Glutamatergic neuron (in vitro differentiated cells): ENCODE data around the gene SLC39A8. TPM values are rescaled to one million over a fixed set of nuclear protein-coding genes. Genes with fewer than 3 reads are reported as not detected.
A peak's percentile ranks its signal among the peaks of the same experiment; 100 is the strongest.
"Not testable (repeated sequence)": the region's sequence is repeated elsewhere in the genome, so short reads cannot be mapped to it uniquely, and the experiment has no call there.

Source experiments
- DNase-seq: peaks from one replicate; pipeline ENCODE4 v3.0.0; 2022
- H3K27ac Mint-ChIP-seq: one replicate; pipeline ENCODE4 v1.8.0; 2020; ENCODE audit warnings: mild to moderate bottlenecking, mixed read lengths, inconsistent platforms; ENCODE audit not compliant: unreplicated experiment
- H3K27me3 Mint-ChIP-seq: one replicate; pipeline ENCODE4 v1.8.0; 2020; ENCODE audit warnings: mild to moderate bottlenecking, moderate library complexity, mixed read lengths, inconsistent platforms; ENCODE audit not compliant: unreplicated experiment
- H3K36me3 Mint-ChIP-seq: one replicate; pipeline ENCODE4 v1.8.0; 2020; ENCODE audit warnings: mild to moderate bottlenecking, mixed read lengths, inconsistent platforms; ENCODE audit not compliant: unreplicated experiment
- H3K4me1 Mint-ChIP-seq: one replicate; pipeline ENCODE4 v1.8.0; 2020; ENCODE audit warnings: mild to moderate bottlenecking, low read depth, mixed read lengths, inconsistent platforms; ENCODE audit not compliant: unreplicated experiment
- H3K4me3 Mint-ChIP-seq: one replicate; pipeline ENCODE4 v1.8.0; 2020; ENCODE audit warnings: mild to moderate bottlenecking, mixed read lengths, inconsistent platforms; ENCODE audit not compliant: unreplicated experiment
- H3K9me3 Mint-ChIP-seq: one replicate; pipeline ENCODE4 v1.8.0; 2020; ENCODE audit warnings: mild to moderate bottlenecking, moderate library complexity, mixed read lengths, inconsistent platforms; ENCODE audit not compliant: unreplicated experiment
- total RNA-seq: library from RNA; stranded (reverse); fragmentation: NEBNext Ultra II Directional; extraction: Animal tissue kit (Norgen Biotek cat#: 25700); gene quantifications from one replicate; pipeline ENCODE4 v1.2.1, GENCODE V29; 2021; ENCODE audit not compliant: unreplicated experiment
- TF ChIP-seq, protein P1 (sequence below): fragments of 200-600 bp; sonication (generic); IDR thresholded peaks from one replicate; pipeline ENCODE4 v1.5.0; 2021; ENCODE audit not compliant: partially characterized antibody, unreplicated experiment

The SLC39A8 gene
- total RNA-seq, 1 donor from 2014 or later: 0.83 TPM

- DNase-seq: no peak
- TF ChIP-seq, protein P1, sequence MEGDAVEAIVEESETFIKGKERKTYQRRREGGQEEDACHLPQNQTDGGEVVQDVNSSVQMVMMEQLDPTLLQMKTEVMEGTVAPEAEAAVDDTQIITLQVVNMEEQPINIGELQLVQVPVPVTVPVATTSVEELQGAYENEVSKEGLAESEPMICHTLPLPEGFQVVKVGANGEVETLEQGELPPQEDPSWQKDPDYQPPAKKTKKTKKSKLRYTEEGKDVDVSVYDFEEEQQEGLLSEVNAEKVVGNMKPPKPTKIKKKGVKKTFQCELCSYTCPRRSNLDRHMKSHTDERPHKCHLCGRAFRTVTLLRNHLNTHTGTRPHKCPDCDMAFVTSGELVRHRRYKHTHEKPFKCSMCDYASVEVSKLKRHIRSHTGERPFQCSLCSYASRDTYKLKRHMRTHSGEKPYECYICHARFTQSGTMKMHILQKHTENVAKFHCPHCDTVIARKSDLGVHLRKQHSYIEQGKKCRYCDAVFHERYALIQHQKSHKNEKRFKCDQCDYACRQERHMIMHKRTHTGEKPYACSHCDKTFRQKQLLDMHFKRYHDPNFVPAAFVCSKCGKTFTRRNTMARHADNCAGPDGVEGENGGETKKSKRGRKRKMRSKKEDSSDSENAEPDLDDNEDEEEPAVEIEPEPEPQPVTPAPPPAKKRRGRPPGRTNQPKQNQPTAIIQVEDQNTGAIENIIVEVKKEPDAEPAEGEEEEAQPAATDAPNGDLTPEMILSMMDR: no peak
- H3K27ac Mint-ChIP-seq: no peak overlapping the region
- H3K4me3 Mint-ChIP-seq: no peak overlapping the region
- H3K36me3 Mint-ChIP-seq: no peaks in the 10 kb centered on the region
- no peaks in the 10 kb centered on the region for H3K4me1 Mint-ChIP-seq
- H3K27me3 Mint-ChIP-seq: no peaks in the 10 kb centered on the region
- no peaks in the 10 kb centered on the region for H3K9me3 Mint-ChIP-seq
Observed at GRCh38 chr4:102281171-102281839, 64.0 kb downstream of the SLC39A8 start.

GRCh38 chr4:102273317-102273716 is 72.0 kb downstream of the SLC39A8 start:
- H3K4me1 Mint-ChIP-seq, H3K9me3 Mint-ChIP-seq, H3K36me3 Mint-ChIP-seq, H3K27me3 Mint-ChIP-seq, H3K4me3 Mint-ChIP-seq, H3K27ac Mint-ChIP-seq, DNase-seq: not testable (repeated sequence)

DNA sequence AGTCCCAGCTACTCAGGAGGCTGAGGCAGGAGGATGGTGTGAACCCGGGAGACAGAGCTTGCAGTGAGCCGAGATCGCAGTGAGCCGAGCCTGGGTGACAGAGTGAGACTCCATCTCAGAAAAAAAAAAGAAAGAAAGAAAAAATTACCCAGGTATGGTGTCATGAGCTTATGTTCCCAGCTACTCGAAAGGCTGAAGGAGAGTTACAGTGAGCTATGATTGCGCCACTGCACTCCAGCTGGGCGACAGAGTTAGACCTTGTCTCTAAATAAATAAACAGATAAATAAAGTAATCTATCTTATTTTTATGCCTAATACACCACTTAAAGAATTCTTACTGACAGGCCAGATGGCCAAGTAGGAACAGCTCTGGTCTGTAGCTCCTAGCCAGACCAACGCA is 73.0 kb downstream of the SLC39A8 start:
- Mint-ChIP-seq H3K36me3 (no peaks in the 10 kb centered on the region), H3K4me1 (no peaks in the 10 kb centered on the region), H3K4me3 (no peak overlapping the region), H3K27me3 (peaks cover 2% of the 10 kb centered on the region), H3K27ac (no peak overlapping the region), H3K9me3 (no peaks in the 10 kb centered on the region)
- TF ChIP-seq, protein P1: no peak
- DNase-seq: no peak

DNA sequence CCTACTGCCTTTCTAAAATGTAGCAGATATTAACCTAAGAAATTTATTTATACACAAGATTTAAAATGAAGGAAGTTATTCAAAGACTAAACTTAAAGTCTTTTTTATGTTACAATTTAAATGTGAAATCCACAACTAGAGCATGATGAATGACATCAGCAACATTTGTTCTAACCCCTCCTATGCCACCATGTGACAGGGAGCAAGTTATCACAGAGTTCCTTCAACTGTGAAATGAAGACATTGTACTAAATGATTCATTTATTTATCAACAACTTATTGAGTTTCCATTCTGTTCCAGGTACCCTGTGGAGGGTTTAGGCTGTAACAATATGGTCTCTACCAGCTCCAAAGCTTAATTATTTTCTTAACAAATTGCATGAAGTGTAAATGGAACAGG is 76.9 kb downstream of the SLC39A8 start:
- TF ChIP-seq, protein P1: no peak
- Mint-ChIP-seq H3K27me3 (peaks cover 2% of the 10 kb centered on the region), H3K9me3 (no peaks in the 10 kb centered on the region), H3K4me1 (no peaks in the 10 kb centered on the region), H3K36me3 (no peaks in the 10 kb centered on the region), H3K4me3 (no peak overlapping the region), H3K27ac (no peak overlapping the region)
- no peak for DNase-seq

DNA sequence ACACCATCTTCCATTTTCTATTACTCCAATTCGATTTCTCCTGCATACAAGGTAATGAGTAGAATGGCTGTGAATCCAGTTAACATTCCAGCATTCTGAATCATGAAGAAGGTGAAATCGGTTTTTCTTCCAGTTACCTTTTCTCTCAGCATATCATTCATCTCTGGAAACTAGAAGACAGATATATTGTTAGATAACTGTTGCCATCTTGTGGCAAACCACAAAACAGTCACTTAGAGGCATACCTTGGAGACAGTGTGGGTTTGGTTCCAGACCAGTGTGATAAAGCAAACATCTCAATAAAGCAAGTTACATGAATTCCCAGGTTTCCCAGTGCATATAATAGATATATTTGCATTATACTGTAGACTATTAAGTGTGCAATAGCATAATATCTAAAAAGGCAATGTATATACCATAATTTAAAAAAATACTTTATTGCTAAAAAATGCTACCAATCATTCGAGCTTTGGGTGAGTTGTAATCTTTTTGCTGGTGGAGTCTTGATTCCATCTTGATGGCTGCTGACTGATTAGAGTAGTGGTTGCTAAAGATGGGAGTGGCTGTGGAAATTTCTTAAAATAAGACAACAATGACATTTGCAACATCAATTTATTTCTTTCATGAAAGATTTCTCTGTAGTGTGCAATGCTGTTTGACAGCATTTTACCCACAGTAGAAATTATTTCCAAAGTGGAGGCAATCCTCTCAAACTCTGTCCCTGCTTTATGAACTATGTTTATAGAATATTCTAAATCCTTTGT is 82.1 kb downstream of the SLC39A8 start:
- no peaks in the 10 kb centered on the region for H3K4me1 Mint-ChIP-seq
- no peak overlapping the region for H3K27ac Mint-ChIP-seq
- TF ChIP-seq, protein P1: peak; percentile 60
- H3K27me3 Mint-ChIP-seq: peaks cover 3% of the 10 kb centered on the region
- H3K4me3 Mint-ChIP-seq: no peak overlapping the region
- no peak for DNase-seq
- H3K9me3 Mint-ChIP-seq: no peaks in the 10 kb centered on the region
- H3K36me3 Mint-ChIP-seq: no peaks in the 10 kb centered on the region
